MM.1S (cell line): Measurements from ENCODE around the gene ADCY9.
A peak's percentile ranks its signal among the peaks of the same experiment; 100 is the strongest.

Experiments used
- DNase-seq: peaks from one replicate; pipeline ENCODE4 v3.0.0-alpha.2; 2015
- H2AFZ ChIP-seq: fragments of 300-600 bp; sonication (generic); 2 replicates; pipeline ENCODE4 v1.6.0; 2016; ENCODE audit warnings: antibody characterized with exemption, low read length
- H3F3A ChIP-seq: fragments of 300-600 bp; sonication (generic); 2 replicates; pipeline ENCODE4 v1.6.1; 2016; ENCODE audit warnings: mild to moderate bottlenecking, antibody characterized with exemption, low read length, moderate library complexity, mixed read lengths; ENCODE audit not compliant: insufficient read depth
- H3K27ac ChIP-seq: fragments of 300-600 bp; sonication (generic); 2 replicates; pipeline ENCODE4 v1.5.1; 2016; ENCODE audit warnings: mild to moderate bottlenecking, low read length
- H3K27me3 ChIP-seq: fragments of 300-600 bp; sonication (generic); replicated peaks from 2 replicates; pipeline ENCODE4 v1.6.0; 2016; ENCODE audit warnings: low read length; ENCODE audit not compliant: insufficient read depth
- H3K36me3 ChIP-seq: fragments of 300-600 bp; sonication (generic); replicated peaks from 2 replicates; pipeline ENCODE4 v1.6.1; 2016; ENCODE audit warnings: mild to moderate bottlenecking, low read length, mixed read lengths; ENCODE audit not compliant: insufficient read depth
- H3K4me1 ChIP-seq: fragments of 300-600 bp; sonication (generic); 2 replicates; pipeline ENCODE4 v1.6.1; 2016; ENCODE audit warnings: low read length, mixed read lengths
- H3K4me2 ChIP-seq: fragments of 300-600 bp; sonication (generic); 2 replicates; pipeline ENCODE4 v1.6.0; 2016; ENCODE audit warnings: low read depth, low read length
- H3K4me3 ChIP-seq: fragments of 300-600 bp; sonication (generic); 2 replicates; pipeline ENCODE4 v1.5.1; 2016; ENCODE audit warnings: low read length, mixed read lengths
- H3K79me2 ChIP-seq: fragments of 300-600 bp; sonication (generic); 2 replicates; pipeline ENCODE4 v1.6.1; 2016; ENCODE audit warnings: mixed run types, low read length, mixed read lengths
- H3K9ac ChIP-seq: fragments of 300-600 bp; sonication (generic); 2 replicates; pipeline ENCODE4 v1.6.1; 2016; ENCODE audit warnings: low read length, mixed read lengths
- H3K9me2 ChIP-seq: fragments of 300-600 bp; sonication (generic); replicated peaks from 2 replicates; pipeline ENCODE4 v1.6.1; 2016; ENCODE audit warnings: mild to moderate bottlenecking, low read length, mixed read lengths; ENCODE audit not compliant: insufficient read depth
- H3K9me3 ChIP-seq: fragments of 300-600 bp; sonication (generic); replicated peaks from 2 replicates; pipeline ENCODE4 v1.6.1; 2016; ENCODE audit warnings: mild to moderate bottlenecking, low read length, mixed read lengths; ENCODE audit not compliant: insufficient read depth
- H4K20me1 ChIP-seq: fragments of 300-600 bp; sonication (generic); 2 replicates; pipeline ENCODE4 v1.6.1; 2016; ENCODE audit warnings: mild to moderate bottlenecking, low read length, moderate library complexity, mixed read lengths; ENCODE audit not compliant: insufficient read depth
- EZH2 ChIP-seq: fragments of 300-600 bp; sonication (generic); optimal IDR thresholded peaks from 2 replicates; pipeline ENCODE3; 2017; ENCODE audit warnings: low read depth, mild to moderate bottlenecking, antibody characterized with exemption, low read length, mixed read lengths
- EZH2phosphoT487 ChIP-seq: fragments of 300-600 bp; sonication (generic); IDR thresholded peaks from 2 replicates; pipeline ENCODE4 v1.6.1; 2018; ENCODE audit warnings: antibody characterized with exemption, low read length
- TF ChIP-seq, protein P1 (sequence below): fragments of 300-600 bp; sonication (generic); IDR thresholded peaks from 2 replicates; pipeline ENCODE4 v1.5.1; 2016; ENCODE audit warnings: antibody characterized with exemption, low read length, mixed read lengths

ADCY9 gene

GRCh38 chr16:4021916-4022315 is 94.3 kb downstream of the ADCY9 start:
- Histone ChIP-seq H3K27ac (no peak overlapping the region), H3K9me2 (no peaks in the 10 kb centered on the region), H3K79me2 (no peaks in the 10 kb centered on the region), H3K4me1 (no peaks in the 10 kb centered on the region), H3K27me3 (no peaks in the 10 kb centered on the region), H4K20me1 (no peaks in the 10 kb centered on the region), H3F3A (no peaks in the 10 kb centered on the region), H3K36me3 (no peaks in the 10 kb centered on the region), H3K4me3 (no peak overlapping the region), H3K4me2 (no peak overlapping the region), H2AFZ (no peak overlapping the region), H3K9ac (no peak overlapping the region), H3K9me3 (no peaks in the 10 kb centered on the region)
- no peak for TF ChIP-seq EZH2
- DNase-seq, result no peak

DNA sequence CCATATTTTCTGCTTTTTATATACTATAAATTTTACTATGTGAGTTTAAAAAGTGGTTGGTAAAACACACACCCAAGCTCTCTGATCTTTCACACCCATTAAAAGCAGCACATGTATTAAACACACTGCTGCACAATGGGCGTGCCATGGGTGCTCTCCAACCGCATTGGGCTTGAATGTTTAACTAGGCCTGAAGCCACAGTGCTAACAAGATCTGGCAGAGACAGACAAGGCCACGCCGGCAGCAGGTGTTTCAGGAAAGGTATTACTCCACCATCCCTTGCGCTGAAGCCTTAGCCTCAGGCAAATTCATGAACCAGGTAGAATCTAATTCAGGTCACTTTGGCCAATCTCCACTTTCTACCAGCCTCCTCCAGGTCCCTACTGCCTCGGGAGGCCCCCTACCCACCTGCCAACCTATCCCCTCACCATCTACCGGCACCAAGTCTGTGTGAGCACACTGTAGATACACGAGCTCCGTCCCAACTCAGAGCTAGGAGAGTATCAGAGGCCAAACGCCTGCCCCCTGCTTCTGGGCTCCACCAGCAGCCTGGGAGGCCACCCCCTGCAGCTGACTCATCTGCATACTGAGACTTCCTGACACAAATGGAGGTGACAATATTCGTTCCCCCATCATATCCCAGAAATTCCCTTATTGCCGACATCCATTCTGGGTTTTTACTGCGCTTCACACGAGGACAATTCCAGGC is 95.0 kb downstream of the ADCY9 start:
- Histone ChIP-seq H2AFZ (no peak overlapping the region), H3K27ac (no peak overlapping the region), H3K4me1 (no peaks in the 10 kb centered on the region), H3K9me2 (no peaks in the 10 kb centered on the region), H3K79me2 (no peaks in the 10 kb centered on the region), H3K9ac (no peak overlapping the region), H3K36me3 (no peaks in the 10 kb centered on the region), H3K27me3 (no peaks in the 10 kb centered on the region), H3K4me2 (no peak overlapping the region), H4K20me1 (no peaks in the 10 kb centered on the region), H3K4me3 (no peak overlapping the region), H3K9me3 (no peaks in the 10 kb centered on the region), H3F3A (no peaks in the 10 kb centered on the region)
- no peak for DNase-seq
- no peak for TF ChIP-seq EZH2
- TF ChIP-seq, protein P1, sequence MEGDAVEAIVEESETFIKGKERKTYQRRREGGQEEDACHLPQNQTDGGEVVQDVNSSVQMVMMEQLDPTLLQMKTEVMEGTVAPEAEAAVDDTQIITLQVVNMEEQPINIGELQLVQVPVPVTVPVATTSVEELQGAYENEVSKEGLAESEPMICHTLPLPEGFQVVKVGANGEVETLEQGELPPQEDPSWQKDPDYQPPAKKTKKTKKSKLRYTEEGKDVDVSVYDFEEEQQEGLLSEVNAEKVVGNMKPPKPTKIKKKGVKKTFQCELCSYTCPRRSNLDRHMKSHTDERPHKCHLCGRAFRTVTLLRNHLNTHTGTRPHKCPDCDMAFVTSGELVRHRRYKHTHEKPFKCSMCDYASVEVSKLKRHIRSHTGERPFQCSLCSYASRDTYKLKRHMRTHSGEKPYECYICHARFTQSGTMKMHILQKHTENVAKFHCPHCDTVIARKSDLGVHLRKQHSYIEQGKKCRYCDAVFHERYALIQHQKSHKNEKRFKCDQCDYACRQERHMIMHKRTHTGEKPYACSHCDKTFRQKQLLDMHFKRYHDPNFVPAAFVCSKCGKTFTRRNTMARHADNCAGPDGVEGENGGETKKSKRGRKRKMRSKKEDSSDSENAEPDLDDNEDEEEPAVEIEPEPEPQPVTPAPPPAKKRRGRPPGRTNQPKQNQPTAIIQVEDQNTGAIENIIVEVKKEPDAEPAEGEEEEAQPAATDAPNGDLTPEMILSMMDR, result no peak

DNA sequence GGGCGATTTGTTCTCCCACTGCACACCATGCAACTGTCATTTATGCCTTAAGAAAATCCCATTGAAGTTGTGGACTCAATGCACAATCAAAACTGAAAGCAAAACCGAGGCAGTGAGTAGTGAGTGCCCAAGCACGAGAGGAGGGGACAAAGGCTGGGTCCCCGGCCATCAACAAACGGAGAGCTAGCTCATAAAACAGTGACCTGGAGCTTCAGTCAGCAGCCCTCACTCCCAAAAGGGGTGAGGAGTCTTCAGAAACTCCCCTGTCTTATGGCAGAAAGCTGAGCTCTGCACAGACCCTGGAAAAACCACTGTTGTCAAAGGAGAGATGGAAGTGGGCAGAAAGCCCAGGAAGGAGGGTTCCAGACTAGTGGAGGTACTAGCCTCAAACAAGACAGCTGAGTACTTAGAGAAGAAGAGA is 96.9 kb downstream of the ADCY9 start:
- no peaks in the 10 kb centered on the region for H4K20me1 ChIP-seq
- peak; percentile 67 for DNase-seq
- no peaks in the 10 kb centered on the region for H3K4me1 ChIP-seq
- H3K9me2 ChIP-seq, result no peaks in the 10 kb centered on the region
- H2AFZ ChIP-seq, result peak overlapping the region; percentile 69
- no peaks in the 10 kb centered on the region for H3K27me3 ChIP-seq
- H3K9me3 ChIP-seq, result no peaks in the 10 kb centered on the region
- H3K4me2 ChIP-seq, result peak overlapping the region; percentile 61
- TF ChIP-seq, protein P1, result no peak
- TF ChIP-seq EZH2phosphoT487 (no peak), EZH2 (no peak)
- no peaks in the 10 kb centered on the region for H3F3A ChIP-seq
- no peak overlapping the region for H3K9ac ChIP-seq
- no peaks in the 10 kb centered on the region for H3K79me2 ChIP-seq
- peak overlapping the region; percentile 33; the same call in 1 of the 2 replicates for H3K4me3 ChIP-seq
- H3K27ac ChIP-seq, result no peak overlapping the region
- H3K36me3 ChIP-seq, result no peaks in the 10 kb centered on the region

DNA sequence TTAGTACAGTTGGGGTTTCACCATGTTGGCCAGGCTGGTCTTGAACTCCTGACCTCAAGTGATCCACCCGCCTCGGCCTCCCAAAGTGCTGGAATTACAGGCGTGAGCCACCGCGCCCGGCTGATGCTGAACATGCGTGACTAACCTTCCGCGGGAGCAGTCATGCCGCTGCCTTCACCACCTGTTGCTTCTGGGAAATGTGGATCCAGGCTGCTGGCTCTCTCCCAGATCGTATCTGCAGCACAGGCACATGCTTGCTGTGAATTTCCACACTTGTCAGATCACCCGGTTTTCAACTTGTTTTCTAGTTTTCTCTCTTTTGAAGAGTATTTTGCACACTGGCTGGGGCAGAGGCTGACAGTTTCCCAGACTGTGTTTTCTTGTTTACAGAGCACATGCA is 97.9 kb downstream of the ADCY9 start:
- Histone ChIP-seq H4K20me1 (no peaks in the 10 kb centered on the region), H3K4me1 (no peaks in the 10 kb centered on the region), H3K9me3 (no peaks in the 10 kb centered on the region), H3K4me2 (no peak overlapping the region), H3K36me3 (no peaks in the 10 kb centered on the region), H3K27me3 (no peaks in the 10 kb centered on the region; the same call in 1 of the 2 replicates), H3F3A (no peaks in the 10 kb centered on the region), H3K79me2 (no peaks in the 10 kb centered on the region), H3K27ac (no peak overlapping the region), H3K4me3 (no peak overlapping the region), H3K9ac (no peak overlapping the region), H3K9me2 (no peaks in the 10 kb centered on the region), H2AFZ (no peak overlapping the region)
- no peak for TF ChIP-seq EZH2
- no peak for TF ChIP-seq EZH2phosphoT487
- TF ChIP-seq, protein P1, result no peak
- DNase-seq, result no peak
